Mucosa of stomach (tissue), 1 donor: Measurements from ENCODE around the gene EPHB1.

Experiments used
- H3K27me3 ChIP-seq: one replicate; pipeline ENCODE4 v1.7.0; 2013; ENCODE audit warnings: mild to moderate bottlenecking, low read length; ENCODE audit not compliant: control insufficient read depth, insufficient read depth
- H3K36me3 ChIP-seq: one replicate; pipeline ENCODE4 v1.7.0; 2013; ENCODE audit warnings: low read length; ENCODE audit not compliant: control insufficient read depth, insufficient read depth
- H3K4me1 ChIP-seq: one replicate; pipeline ENCODE4 v1.7.0; 2013; ENCODE audit warnings: mild to moderate bottlenecking, low read length; ENCODE audit not compliant: control insufficient read depth, insufficient read depth
- H3K4me3 ChIP-seq: one replicate; pipeline ENCODE4 v1.7.0; 2013; ENCODE audit warnings: low read length
- H3K9ac ChIP-seq: one replicate; pipeline ENCODE4 v1.7.0; 2013; ENCODE audit warnings: mild to moderate bottlenecking, low read length, moderate library complexity
- H3K9me3 ChIP-seq: one replicate; pipeline ENCODE4 v1.7.0; 2013; ENCODE audit warnings: mild to moderate bottlenecking, low read length, moderate library complexity; ENCODE audit not compliant: control insufficient read depth
- donor health status: Pancreatic carcinoma.

Gene EPHB1

GRCh38 chr3:135267487-135267886 is 472.4 kb downstream of the EPHB1 start:
- H3K36me3 ChIP-seq: no peaks in the 10 kb centered on the region
- H3K4me3 ChIP-seq: no peak overlapping the region
- H3K9me3 ChIP-seq: no peaks in the 10 kb centered on the region
- H3K4me1 ChIP-seq: no peaks in the 10 kb centered on the region
- no peaks in the 10 kb centered on the region for H3K27me3 ChIP-seq
- H3K9ac ChIP-seq: no peak overlapping the region

DNA sequence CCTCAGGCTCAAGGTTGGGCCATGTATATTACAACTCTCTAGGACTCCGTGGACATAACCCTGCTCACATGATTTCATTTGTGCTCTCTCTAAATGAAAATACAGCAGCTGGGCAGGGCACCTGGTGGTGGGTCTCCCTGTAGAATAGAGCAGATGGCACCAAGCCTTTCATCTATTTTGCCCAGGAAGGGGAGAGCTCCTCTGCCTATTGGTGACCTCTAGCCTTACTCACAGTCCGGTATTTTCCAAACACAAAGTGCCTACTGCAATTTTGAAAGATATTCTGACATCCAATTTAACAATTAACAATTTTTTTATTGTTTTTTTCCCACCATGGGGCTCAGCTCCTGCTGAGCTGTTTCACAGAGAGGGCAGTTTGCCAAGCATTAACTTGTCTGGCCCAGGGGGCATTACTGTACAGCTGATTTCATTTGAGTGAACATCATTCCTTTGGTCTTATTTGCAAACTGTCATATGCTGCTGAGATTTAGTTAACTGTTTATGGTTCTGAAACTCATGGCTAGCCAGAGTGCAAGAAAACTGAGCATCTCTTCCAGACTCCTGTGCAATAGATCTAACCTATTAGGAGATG is 474.0 kb downstream of the EPHB1 start:
- H3K36me3 ChIP-seq: no peaks in the 10 kb centered on the region
- no peak overlapping the region for H3K4me3 ChIP-seq
- H3K9me3 ChIP-seq: no peaks in the 10 kb centered on the region
- no peak overlapping the region for H3K9ac ChIP-seq
- no peaks in the 10 kb centered on the region for H3K27me3 ChIP-seq
- H3K4me1 ChIP-seq: no peaks in the 10 kb centered on the region

DNA sequence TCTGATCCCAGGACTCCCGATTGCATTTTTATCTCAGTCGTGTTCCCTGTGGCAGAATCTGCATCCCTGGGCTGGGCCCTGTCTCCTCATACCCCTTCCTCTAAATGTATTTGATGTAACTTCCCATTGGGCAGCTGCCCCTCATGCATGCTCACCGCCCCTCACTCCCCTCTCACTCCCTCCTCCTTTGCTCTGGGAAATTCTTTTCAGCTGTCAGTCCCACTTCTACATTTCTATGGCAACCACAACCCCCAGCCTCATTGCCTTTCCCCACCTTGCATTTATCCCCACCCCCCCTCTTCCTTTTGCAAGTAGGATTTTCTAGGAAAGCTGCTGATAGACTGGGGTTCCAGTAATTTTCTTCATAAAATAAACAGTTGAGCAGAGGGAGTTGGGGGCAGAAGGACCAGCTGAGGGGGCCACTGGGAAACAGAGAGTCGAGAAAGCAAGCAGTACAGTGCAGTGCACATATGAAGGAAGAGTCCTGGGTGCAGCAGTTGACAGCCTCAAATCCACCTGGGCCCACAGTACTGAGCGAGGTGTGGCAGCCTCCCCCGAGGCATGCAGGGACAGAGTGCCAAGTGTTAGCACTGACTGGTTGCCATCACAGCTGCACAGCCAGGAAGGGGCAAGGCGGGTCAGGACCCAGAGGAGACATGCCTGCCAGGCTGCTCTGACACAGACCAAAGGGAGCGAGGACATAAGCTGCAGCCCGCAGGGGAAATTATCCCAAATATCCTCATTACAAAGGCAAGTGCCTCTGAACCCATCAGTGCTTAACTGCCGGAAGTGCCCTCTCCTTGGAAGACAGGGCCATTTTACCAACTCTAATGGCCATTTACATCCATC is 476.3 kb downstream of the EPHB1 start:
- no peaks in the 10 kb centered on the region for H3K4me1 ChIP-seq

GRCh38 chr3:135272026-135272669 is 477.1 kb downstream of the EPHB1 start:
- no peaks in the 10 kb centered on the region for H3K4me1 ChIP-seq
- H3K4me3 ChIP-seq: no peak overlapping the region
- H3K27me3 ChIP-seq: no peaks in the 10 kb centered on the region
- H3K9ac ChIP-seq: no peak overlapping the region
- H3K9me3 ChIP-seq: no peaks in the 10 kb centered on the region
- no peaks in the 10 kb centered on the region for H3K36me3 ChIP-seq

More for the DNA sequence above, 476.3 kb downstream of the EPHB1 start:
- no peak overlapping the region for H3K9ac ChIP-seq
- no peak overlapping the region for H3K4me3 ChIP-seq
- H3K27me3 ChIP-seq: no peaks in the 10 kb centered on the region
- H3K36me3 ChIP-seq: no peaks in the 10 kb centered on the region
- no peaks in the 10 kb centered on the region for H3K9me3 ChIP-seq

DNA sequence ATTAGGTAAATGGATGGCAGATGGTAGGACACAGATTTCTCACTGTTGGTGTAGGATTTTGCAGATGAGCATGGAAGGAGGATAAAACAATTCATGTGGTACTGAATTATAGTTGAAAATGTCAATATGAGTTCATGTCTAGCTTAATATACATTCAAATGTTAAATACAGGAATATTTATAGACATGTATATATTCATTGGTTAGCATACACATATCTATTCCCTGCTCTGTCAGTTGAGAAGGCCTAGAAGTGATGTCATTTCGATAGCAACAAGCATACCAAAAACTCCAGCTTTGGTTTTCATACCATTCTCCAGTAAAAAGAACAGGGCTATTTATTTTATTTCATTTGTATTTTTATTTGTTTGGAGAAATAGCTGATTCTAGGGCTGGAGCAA is 497.1 kb downstream of the EPHB1 start:
- H3K4me1 ChIP-seq: no peaks in the 10 kb centered on the region
- no peaks in the 10 kb centered on the region for H3K27me3 ChIP-seq
- H3K36me3 ChIP-seq: no peaks in the 10 kb centered on the region
- H3K9me3 ChIP-seq: no peaks in the 10 kb centered on the region
- no peak overlapping the region for H3K9ac ChIP-seq
- H3K4me3 ChIP-seq: no peak overlapping the region

DNA sequence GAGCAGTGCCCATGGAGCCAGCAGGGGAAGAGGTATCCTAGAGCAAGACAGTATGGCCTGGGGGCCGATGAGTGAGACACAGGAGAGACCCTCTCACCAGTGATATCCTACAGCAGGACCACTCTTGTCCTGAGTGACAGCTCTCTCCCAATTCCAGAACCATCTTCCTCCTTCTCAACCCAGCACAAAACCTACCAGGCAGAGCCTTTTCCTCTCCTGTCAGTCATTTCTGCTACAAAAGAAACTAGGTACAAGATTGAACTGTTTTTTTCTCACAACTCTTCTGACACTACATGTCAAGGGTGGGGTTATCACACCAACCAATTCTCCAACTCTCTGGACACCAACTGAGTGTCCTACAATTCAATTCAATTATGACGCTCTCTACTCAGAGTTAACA is 506.6 kb downstream of the EPHB1 start:
- Histone ChIP-seq H3K9me3 (no peaks in the 10 kb centered on the region), H3K36me3 (no peaks in the 10 kb centered on the region), H3K9ac (no peak overlapping the region), H3K4me1 (no peaks in the 10 kb centered on the region), H3K27me3 (no peaks in the 10 kb centered on the region), H3K4me3 (no peak overlapping the region)

DNA sequence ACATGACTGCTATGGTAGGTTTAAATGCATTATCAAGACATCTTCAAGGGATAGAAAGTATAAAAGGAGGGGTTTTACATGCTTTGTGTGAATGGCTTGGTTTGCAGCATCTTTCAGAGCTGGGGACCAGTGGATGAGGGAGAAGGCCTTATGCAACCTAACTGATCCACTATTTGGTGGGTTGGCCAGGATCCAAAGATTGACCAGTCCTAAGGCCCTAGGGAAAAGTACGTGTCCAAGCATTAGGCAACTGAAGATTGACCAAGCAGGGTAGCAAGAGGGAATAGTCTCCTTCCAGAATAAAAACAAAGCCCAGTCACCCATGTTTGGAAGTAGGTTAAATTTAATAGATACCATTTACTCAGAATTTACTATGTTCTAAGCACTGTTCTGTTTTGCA is 509.3 kb downstream of the EPHB1 start:
- H3K36me3 ChIP-seq: no peaks in the 10 kb centered on the region
- H3K9me3 ChIP-seq: no peaks in the 10 kb centered on the region
- no peaks in the 10 kb centered on the region for H3K27me3 ChIP-seq
- no peak overlapping the region for H3K4me3 ChIP-seq
- H3K4me1 ChIP-seq: no peaks in the 10 kb centered on the region
- no peak overlapping the region for H3K9ac ChIP-seq
